HG03139 (cell line): ENCODE results near the gene CTDSPL.

ENCODE experiments used
- ATAC-seq: cut with Tn5 transposase; IDR thresholded peaks from one replicate; pipeline ENCODE4 v1.9.1; 2021; ENCODE audit not compliant: unreplicated experiment

Gene CTDSPL

DNA sequence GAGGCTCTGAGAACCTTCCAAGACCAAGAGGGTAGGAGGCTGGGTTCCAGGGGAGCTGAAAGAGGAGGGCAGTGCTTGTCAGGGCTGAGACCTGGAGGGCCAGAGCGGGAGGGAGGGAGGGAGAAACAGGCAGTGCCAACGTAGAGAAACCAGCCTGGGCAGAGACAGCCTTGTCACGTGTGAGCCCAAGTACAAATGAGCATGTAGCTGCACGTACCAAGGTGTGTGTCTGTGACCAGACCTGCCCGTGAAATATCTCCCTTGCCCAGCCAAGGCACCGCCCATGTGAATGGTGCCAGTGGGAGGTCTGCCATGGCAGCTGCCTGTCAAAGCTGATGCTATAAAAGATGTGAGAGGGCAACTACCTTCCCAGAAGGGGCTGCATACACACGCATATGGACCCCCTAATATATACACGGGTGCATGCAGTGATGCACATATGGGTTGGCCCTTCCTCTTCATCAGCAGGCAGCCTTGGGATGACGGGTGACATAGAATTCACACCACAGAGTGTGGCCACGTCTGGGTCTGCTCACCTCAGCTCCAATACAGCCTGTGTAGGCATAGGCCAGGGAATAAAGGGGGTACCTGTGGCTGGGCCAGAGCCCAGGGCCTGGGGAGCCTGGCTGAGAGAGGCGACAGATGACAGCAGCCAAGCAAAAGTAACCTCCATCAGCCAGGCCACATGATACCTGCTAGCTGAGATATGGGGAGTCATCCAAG lies 7.8 kb upstream of the CTDSPL start:
- ATAC-seq: no peak

GRCh38 chr3:37855363-37855970 lies 6.2 kb upstream of the CTDSPL start:
- no peak for ATAC-seq

- no peak for ATAC-seq
Measured at GRCh38 chr3:37856381-37856780, 5.3 kb upstream of the CTDSPL start.

GRCh38 chr3:37858742-37859141 lies 2.9 kb upstream of the CTDSPL start:
- no peak for ATAC-seq

DNA sequence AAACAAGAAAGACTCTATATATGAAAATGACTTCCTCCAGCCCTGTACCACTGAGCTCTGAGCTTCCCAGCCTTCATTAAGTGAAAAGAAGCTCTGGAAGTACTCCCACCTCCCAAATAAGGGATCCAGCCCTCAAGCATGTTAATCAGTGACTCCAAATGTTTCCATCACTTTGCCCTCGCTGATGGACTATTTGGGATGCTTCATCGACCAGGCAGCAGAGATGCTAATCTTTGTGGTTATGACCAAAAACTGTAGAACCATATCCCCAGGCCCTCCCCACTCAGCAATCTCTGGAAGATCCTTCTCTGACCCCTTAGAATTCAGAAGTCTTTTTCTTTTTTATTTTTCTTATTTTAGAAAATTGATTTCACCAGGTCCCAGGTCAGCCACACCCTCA lies 2.3 kb upstream of the CTDSPL start:
- no peak for ATAC-seq

- ATAC-seq: no peak
Measured at GRCh38 chr3:37859908-37860199, 1.8 kb upstream of the CTDSPL start.

DNA sequence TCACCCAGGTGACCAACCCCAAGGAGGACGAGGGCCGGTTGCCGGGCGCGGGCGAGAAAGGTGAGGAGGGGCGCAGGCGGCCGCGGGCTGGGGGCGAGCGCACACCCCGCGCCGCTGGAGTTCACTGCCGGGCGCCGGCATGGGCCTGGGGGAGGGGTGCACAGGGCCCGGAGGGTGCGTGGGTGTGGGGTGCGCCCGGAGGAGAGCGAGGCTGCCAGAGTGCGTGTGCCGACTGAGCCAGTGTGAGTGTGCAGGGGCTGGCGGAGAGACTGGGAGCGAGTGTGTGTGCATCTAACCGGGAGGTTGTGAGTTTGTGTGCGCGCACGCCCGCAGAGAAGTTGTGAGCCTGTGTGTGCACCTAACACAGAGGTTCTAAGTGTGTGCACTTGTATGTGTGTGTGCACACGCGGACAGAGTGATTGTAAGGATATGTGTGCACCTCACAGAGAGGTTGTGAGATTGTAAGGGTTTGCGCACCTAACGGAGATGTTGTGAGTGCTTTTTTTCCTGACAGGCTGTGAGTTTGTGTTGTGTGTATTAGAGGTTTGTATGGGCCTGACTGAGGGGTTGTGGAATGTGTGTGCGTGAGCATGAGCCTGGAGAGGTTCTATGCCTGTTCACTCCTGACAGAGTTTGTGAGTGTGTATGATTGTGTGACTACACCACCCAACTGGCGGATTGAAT lies 681 bp downstream of the CTDSPL start:
- ATAC-seq: no peak

DNA sequence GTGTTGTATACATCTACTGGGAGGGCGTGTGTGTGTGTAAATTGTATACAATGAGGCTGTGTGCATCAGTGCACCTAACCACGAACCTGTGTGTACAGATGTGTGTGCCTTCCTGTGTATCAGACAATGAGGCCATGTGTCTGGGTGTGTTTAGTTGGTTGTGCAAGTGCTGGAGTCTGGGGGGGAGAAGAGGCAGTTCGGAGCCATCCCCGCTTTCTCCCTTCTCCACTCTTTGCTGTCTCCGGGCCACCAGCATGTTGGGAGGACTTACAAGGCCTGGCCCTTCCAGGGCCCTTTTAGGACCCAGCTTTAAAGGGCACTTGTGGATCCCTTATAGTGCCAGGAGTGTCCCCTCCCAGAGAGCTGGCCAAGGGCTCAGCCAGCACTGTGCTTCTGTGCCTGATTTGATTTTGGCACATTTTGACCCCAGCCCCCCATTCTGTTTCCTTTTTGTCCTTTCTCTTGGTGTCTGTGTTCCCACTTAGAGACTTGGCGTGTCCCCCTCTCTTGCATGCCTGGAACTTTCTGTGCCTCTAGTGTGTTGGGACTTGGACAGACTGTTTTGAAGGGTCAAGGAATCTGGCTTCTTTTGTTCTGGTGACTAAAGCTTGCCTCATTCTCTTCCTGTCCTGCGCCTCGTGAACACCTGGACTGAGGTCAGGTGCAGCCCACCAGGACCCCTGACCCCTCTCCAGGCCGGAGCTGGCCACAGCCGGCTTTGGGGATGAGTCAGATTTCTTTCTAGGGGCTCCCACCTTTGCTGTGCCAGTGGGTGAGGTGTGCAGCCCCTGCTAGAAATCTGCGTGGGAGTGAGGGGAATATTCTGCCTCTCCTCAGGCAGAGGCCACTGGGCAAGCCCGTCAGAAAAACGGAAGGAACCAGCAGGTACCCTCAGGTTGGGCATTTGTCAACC lies 1.5 kb downstream of the CTDSPL start:
- no peak for ATAC-seq

- no peak for ATAC-seq
Measured at GRCh38 chr3:37863949-37864822, 2.5 kb downstream of the CTDSPL start.

DNA sequence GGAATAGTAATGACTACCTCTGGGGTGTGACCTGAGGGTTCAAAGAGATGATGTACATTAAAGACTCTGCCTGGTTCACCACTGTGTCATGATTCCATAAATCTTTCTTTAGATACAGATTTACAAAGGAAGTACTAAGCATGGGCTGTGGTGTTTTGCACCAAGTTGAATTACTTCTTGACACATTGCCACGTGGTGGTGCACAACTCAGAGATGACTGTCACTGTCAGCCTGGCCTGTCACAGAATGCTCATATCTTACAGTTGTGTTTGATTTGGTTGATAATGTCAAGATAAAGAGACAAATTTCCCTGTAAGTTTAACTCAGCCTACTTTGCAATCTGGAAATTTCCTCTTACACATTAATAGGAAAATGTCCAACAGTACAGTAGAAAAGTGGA lies 3.2 kb downstream of the CTDSPL start:
- no peak for ATAC-seq

DNA sequence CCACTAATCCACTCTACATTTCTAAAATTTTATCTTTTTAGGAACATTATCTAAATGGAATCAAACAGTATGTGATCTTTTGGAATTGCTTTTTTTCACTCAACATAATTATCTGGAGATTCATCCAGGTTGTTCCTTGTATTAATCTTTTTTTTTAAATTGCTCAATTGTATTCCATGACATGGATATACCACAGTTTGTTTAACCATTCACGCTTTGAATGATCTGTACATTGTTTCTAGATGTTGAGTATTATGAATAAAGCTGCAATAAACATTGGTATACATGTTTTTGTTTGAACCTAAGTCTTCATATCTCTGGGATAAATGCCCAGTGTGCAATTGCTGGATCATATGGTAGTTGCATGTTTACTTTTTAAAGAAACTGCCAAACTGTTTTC lies 5.5 kb downstream of the CTDSPL start:
- ATAC-seq: no peak

DNA sequence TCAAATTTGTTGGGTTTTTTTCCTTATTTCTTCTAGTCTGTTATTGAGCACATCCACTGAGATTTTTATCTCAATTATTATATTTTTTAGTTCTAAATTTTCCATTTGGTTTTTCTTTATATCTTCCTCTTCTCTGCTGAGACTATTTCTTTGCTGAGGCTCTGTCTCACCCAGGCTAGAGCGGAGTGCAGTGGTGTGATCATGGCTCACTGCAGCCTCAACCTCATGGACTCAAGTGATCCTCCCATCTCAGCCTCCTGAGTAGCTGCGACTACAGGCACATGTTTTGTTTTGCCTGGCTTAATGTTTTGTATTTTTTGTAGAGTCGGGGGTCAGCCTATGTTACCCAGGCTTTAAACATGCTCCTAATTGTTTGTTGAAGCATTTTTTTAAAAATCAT lies 10.2 kb downstream of the CTDSPL start:
- ATAC-seq: no peak

- no peak for ATAC-seq
Measured at GRCh38 chr3:37872413-37873160, 10.9 kb downstream of the CTDSPL start.

DNA sequence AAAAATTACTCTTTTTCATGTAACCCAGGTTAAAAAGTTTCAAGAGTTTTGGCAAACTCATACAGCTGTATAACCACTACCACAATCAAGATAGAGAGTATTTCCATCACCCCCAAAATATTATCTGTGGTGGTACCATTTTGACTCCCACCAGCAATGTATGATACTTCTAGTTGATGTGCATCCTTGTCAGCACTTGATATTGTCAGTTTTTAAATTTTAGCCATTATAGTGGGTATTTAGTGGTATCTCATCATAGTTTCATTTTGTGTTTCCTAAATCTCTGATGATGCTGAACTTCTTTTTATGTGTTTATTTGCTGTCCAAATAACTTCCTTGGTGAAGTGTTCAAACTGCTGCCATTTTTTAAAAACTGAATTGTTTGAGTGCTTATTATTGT lies 14.6 kb downstream of the CTDSPL start:
- ATAC-seq: no peak

GRCh38 chr3:37882711-37883110 lies 21.0 kb downstream of the CTDSPL start:
- no peak for ATAC-seq

DNA sequence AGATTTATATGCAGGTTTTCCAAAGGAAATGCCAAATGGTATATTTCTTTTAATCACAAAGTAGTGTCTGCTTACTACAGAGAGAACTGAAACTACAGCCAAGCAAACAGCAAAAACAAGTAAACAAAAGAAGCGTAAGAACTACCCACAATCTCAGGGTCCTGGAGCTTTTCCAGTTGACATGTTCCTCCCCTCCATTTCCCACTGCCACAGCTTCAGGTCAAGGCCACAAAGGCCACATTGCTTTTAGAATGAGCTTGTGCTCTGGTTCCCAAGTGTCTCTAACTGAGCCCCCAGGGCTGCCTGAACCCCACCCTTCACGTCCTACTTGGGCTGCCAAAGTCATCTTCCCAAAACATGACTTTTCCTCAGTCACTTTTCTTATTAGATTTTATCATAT lies 24.1 kb downstream of the CTDSPL start:
- no peak for ATAC-seq

DNA sequence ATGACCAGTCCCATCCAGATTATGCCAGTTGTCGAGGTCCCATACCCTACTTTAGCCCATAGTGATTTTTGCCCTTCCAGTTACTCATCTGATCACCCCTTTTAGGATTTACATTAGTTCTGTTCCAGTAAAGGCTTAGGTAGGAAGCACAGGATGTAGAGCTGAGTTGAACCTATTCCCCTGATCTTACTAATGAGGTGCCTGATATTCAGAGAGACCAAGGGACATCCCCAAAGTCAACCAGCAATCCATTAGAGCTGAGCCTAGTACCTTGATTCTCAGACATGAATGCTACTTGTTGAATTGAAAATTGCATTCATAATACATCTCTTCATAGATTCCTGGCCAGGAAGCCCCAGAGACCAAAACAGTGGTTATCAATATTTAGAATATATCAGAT lies 24.7 kb downstream of the CTDSPL start:
- ATAC-seq: no peak

- no peak for ATAC-seq
Measured at GRCh38 chr3:37887062-37887461, 25.4 kb downstream of the CTDSPL start.

DNA sequence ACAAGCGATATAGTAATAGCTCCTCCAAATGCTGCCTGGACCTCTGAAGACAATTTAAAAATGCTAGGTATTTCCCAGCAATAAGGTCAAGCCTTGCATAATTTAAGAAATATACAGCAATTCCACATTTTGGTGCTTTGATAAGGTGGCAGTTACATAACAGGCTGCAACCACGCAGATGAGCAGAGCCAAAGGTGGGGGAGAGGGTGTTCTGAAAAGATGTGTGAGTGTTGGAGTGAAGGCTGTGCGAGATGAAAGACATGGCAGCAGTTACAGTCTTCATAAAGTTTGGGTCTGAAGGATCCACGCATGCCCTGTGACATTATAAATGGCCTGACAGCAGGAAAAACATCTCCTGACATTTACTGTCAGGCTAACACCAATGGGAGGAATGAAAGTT lies 26.1 kb downstream of the CTDSPL start:
- ATAC-seq: no peak

- ATAC-seq: no peak
Measured at GRCh38 chr3:37888421-37888820, 26.7 kb downstream of the CTDSPL start.
